Smooth muscle cell (in vitro differentiated cells): ENCODE data around the gene C19orf12. TPM values are rescaled to one million over a fixed set of nuclear protein-coding genes. Genes with fewer than 3 reads are reported as not detected.

ENCODE experiments used
- DNase-seq: peaks from one replicate; lab custom pipeline; 2025; ENCODE audit not compliant: unreplicated experiment; lab: John Stamatoyannopoulos, UW
- H2AFZ ChIP-seq: fragments of 200-600 bp; sonication (generic); 2 replicates; pipeline ENCODE4 v1.6.0; 2016; ENCODE audit warnings: antibody characterized with exemption, low read depth, mild to moderate bottlenecking
- H3F3A ChIP-seq: fragments of 200-600 bp; sonication (generic); 2 replicates; pipeline ENCODE4 v1.6.0; 2017; ENCODE audit warnings: antibody characterized with exemption, low read depth
- H3K27ac ChIP-seq: fragments of 200-600 bp; sonication (generic); 2 replicates; pipeline ENCODE4 v1.5.1; 2016; ENCODE audit warnings: low read depth, mild to moderate bottlenecking
- H3K27me3 ChIP-seq: fragments of 200-600 bp; sonication (generic); 2 replicates; pipeline ENCODE4 v1.6.1; 2016; ENCODE audit warnings: low read depth, mild to moderate bottlenecking
- H3K36me3 ChIP-seq: fragments of 200-600 bp; sonication (generic); 2 replicates; pipeline ENCODE4 v1.5.1; 2016; ENCODE audit warnings: low read depth
- H3K4me1 ChIP-seq: fragments of 200-600 bp; sonication (generic); 2 replicates; pipeline ENCODE4 v1.5.1; 2016; ENCODE audit warnings: low read depth
- H3K4me2 ChIP-seq: fragments of 200-600 bp; sonication (generic); 2 replicates; pipeline ENCODE4 v1.6.0; 2016; ENCODE audit warnings: mild to moderate bottlenecking
- H3K4me3 ChIP-seq: fragments of 200-600 bp; sonication (generic); 2 replicates; pipeline ENCODE4 v1.5.1; 2016; ENCODE audit warnings: mild to moderate bottlenecking
- H3K79me2 ChIP-seq: fragments of 200-600 bp; sonication (generic); 2 replicates; pipeline ENCODE4 v1.6.0; 2016; ENCODE audit warnings: low read depth, mild to moderate bottlenecking
- H3K9ac ChIP-seq: fragments of 200-600 bp; sonication (generic); 2 replicates; pipeline ENCODE4 v1.6.0; 2016; ENCODE audit warnings: low read depth
- H3K9me3 ChIP-seq: fragments of 200-600 bp; sonication (generic); replicated peaks from 2 replicates; pipeline ENCODE4 v1.5.1; 2016; ENCODE audit warnings: low read depth
- H4K20me1 ChIP-seq: fragments of 200-600 bp; sonication (generic); 2 replicates; pipeline ENCODE4 v1.6.0; 2016; ENCODE audit warnings: low read depth
- WGBS: methylation state at CpG from one replicate; pipeline ENCODE4 v1.1.7; 2016; ENCODE audit warnings: low lambda C conversion rate; 5-methylcytosine and 5-hydroxymethylcytosine counted together
- polyA plus RNA-seq: library from polyadenylated mRNA; unstranded; fragments of >200 nt; fragmentation: Nextera tagmentation; extraction: Ambion mirVana; gene quantifications from 2 replicates; pipeline ENCODE4 v1.2.1, GENCODE V29; 2016
- total RNA-seq: library from RNA; depleted of rRNA; stranded (reverse); fragments of >200 nt; gene quantifications from 2 replicates; pipeline ENCODE4 v1.2.3, GENCODE V29; 2014
- TF ChIP-seq, protein P1 (sequence below): fragments of 200-600 bp; sonication (generic); IDR thresholded peaks from 2 replicates; pipeline ENCODE4 v1.5.1; 2017; ENCODE audit warnings: borderline replicate concordance, mild to moderate bottlenecking, antibody characterized with exemption; ENCODE audit not compliant: insufficient read depth, poor library complexity, severe bottlenecking

Gene C19orf12
- total and polyA plus RNA-seq, 2 experiments from 2014 or later: 22.7 to 30.0 TPM

DNA sequence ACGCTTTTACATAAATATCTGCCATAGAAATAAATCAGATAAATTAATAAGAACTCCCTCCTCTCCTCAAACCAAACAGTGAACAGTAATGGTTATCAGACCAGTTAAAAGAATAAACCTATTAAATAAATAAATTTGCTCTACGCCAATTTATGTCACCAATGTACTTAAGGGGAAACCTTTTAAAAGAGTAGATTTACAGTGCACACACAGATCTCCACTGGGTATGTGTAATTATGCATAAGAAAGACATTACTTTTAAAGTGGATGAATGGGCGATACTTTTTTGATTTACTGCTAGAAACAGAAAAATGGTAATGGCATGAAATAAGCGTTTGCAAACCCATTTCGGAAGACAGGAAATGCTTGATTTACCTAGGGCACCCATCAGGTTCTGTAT is 34.9 kb upstream of the C19orf12 start:
- no peaks in the 10 kb centered on the region for H4K20me1 ChIP-seq
- H3K27ac ChIP-seq: no peak overlapping the region
- DNase-seq: no peak
- no peak overlapping the region for H3K9ac ChIP-seq
- H3K36me3 ChIP-seq: no peaks in the 10 kb centered on the region
- no peak overlapping the region for H3K4me3 ChIP-seq
- no peaks in the 10 kb centered on the region for H3K9me3 ChIP-seq
- no peak overlapping the region for H2AFZ ChIP-seq
- 88% methylated on average over 5 of the region's 5 CpGs for whole genome bisulfite sequencing
- no peaks in the 10 kb centered on the region for H3K79me2 ChIP-seq
- no peak overlapping the region for H3K4me2 ChIP-seq
- H3F3A ChIP-seq: no peaks in the 10 kb centered on the region
- TF ChIP-seq, protein P1, sequence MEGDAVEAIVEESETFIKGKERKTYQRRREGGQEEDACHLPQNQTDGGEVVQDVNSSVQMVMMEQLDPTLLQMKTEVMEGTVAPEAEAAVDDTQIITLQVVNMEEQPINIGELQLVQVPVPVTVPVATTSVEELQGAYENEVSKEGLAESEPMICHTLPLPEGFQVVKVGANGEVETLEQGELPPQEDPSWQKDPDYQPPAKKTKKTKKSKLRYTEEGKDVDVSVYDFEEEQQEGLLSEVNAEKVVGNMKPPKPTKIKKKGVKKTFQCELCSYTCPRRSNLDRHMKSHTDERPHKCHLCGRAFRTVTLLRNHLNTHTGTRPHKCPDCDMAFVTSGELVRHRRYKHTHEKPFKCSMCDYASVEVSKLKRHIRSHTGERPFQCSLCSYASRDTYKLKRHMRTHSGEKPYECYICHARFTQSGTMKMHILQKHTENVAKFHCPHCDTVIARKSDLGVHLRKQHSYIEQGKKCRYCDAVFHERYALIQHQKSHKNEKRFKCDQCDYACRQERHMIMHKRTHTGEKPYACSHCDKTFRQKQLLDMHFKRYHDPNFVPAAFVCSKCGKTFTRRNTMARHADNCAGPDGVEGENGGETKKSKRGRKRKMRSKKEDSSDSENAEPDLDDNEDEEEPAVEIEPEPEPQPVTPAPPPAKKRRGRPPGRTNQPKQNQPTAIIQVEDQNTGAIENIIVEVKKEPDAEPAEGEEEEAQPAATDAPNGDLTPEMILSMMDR: no peak
- H3K27me3 ChIP-seq: no peaks in the 10 kb centered on the region
- H3K4me1 ChIP-seq: no peaks in the 10 kb centered on the region

DNA sequence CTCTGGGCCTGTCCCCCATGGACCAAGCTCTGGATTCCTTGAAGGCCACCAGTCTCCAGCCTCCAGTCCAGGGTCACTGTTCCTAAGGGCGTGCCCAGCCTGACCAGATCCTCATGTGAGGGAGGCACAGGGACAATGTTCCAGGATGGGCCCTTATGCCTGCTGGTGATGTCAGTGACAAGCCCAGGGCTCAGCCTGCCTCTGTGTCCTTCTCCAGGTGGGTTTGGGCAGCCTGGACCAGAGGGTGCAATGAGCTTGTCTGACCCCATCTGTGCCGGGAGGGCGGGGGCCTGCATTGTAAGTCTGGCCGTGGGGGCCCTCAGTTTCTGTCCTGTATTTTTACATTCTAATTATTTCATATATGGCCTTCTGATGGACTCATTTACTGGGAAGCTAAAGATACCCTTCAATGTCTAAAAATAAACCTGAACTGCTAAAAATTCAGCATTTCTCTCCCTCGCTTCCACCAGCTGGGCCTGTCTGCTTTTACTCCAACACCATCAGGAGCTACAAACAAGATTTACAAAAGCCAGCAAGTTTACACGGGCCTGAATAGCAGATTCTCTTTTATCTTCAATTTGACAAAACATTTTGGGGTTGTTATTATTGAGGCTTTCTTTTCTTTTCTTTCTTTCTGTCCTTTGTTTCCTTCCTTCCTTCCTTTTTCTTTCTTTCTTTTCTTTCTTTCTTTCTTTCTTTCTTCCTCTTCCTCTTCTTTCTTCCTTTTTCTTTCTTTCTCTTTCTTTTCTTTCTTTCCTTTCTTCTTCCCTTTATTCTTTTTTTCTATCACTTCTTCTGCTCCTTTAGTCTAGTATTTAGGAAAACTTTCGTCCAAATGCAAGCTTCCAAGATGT is 34.2 kb upstream of the C19orf12 start:
- no peaks in the 10 kb centered on the region for H3K79me2 ChIP-seq
- H4K20me1 ChIP-seq: no peaks in the 10 kb centered on the region
- WGBS: 94% methylated on average over 7 of the region's 7 CpGs
- H3K27me3 ChIP-seq: peaks cover 4% of the 10 kb centered on the region
- H3K4me2 ChIP-seq: no peak overlapping the region
- no peak overlapping the region for H3K9ac ChIP-seq
- H3K36me3 ChIP-seq: no peaks in the 10 kb centered on the region
- no peaks in the 10 kb centered on the region for H3K4me1 ChIP-seq
- H2AFZ ChIP-seq: no peak overlapping the region
- no peaks in the 10 kb centered on the region for H3F3A ChIP-seq
- H3K27ac ChIP-seq: no peak overlapping the region
- no peaks in the 10 kb centered on the region for H3K9me3 ChIP-seq
- TF ChIP-seq, protein P1: no peak
- no peak overlapping the region for H3K4me3 ChIP-seq
- no peak for DNase-seq

DNA sequence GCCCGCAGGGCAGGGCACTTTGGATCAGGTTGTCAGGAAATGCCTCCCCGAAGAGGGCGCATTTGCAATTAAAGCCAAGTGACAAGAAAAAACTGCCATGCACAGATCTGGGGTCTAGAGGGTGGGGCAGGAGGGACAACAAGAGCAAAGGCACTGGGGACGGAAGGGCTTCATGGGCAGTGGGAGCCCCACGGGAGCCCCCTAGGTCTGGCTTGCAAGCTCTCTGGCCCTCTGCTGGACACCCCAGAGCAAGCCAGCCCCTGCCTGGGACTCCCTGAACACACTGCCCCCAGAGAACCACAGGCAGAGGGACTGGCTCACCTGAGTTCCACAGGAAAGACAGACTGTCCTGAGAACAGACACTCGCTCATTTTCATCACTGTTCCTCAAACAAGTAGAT is 30.2 kb upstream of the C19orf12 start:
- 82% methylated on average over 6 of the region's 6 CpGs for WGBS
- TF ChIP-seq, protein P1: no peak

DNA sequence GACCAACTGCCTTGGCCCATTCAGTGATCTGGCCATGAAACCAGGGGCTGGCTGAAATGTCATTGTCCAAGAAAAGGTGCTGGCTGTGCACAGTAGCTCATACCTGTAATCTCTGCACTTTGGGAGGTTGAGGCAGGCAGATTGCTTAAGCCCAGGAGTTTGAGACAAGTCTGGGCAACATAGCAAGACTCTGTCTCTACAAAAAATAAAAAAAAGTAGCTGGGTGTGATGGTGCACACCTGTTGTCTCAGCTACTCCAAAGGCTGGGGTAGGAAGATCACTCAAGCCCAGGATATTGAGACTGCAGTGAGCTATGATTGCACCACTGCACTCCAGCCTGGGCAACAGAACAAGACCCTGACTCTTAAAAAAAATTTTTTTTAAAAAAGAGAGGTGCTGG is 28.6 kb upstream of the C19orf12 start:
- H3F3A ChIP-seq: no peaks in the 10 kb centered on the region
- no peaks in the 10 kb centered on the region for H4K20me1 ChIP-seq
- no peaks in the 10 kb centered on the region for H3K36me3 ChIP-seq
- H3K4me2 ChIP-seq: no peak overlapping the region
- no peak overlapping the region for H2AFZ ChIP-seq
- no peaks in the 10 kb centered on the region for H3K9me3 ChIP-seq
- DNase-seq: no peak
- no peaks in the 10 kb centered on the region for H3K4me1 ChIP-seq
- no peak overlapping the region for H3K4me3 ChIP-seq
- peaks cover 4% of the 10 kb centered on the region for H3K27me3 ChIP-seq
- no peak overlapping the region for H3K9ac ChIP-seq
- H3K79me2 ChIP-seq: no peaks in the 10 kb centered on the region
- H3K27ac ChIP-seq: no peak overlapping the region
- TF ChIP-seq, protein P1: no peak

More for the DNA sequence above, 30.2 kb upstream of the C19orf12 start:
- H3K9ac ChIP-seq: no peak overlapping the region
- no peaks in the 10 kb centered on the region for H3F3A ChIP-seq
- DNase-seq: no peak
- H3K4me2 ChIP-seq: no peak overlapping the region
- H3K36me3 ChIP-seq: no peaks in the 10 kb centered on the region
- no peaks in the 10 kb centered on the region for H4K20me1 ChIP-seq
- no peak overlapping the region for H2AFZ ChIP-seq
- H3K27ac ChIP-seq: no peak overlapping the region
- no peaks in the 10 kb centered on the region for H3K79me2 ChIP-seq
- H3K4me1 ChIP-seq: no peaks in the 10 kb centered on the region
- no peaks in the 10 kb centered on the region for H3K9me3 ChIP-seq
- H3K27me3 ChIP-seq: peaks cover 4% of the 10 kb centered on the region
- H3K4me3 ChIP-seq: no peak overlapping the region
